OCI-LY3 (cell line): Measurements from ENCODE around the gene GATA5.
A peak's percentile ranks its signal among the peaks of the same experiment; 100 is the strongest.

ENCODE experiments used
- H2AFZ ChIP-seq: fragments of 200-600, 300-600 bp; shearing (Covaris generic); 2 replicates; pipeline ENCODE4 v1.6.0; 2014; ENCODE audit warnings: antibody characterized with exemption, low read depth, low read length
- H3K27ac ChIP-seq: fragments of 200-600, 300-600 bp; sonication (generic); 2 replicates; pipeline ENCODE4 v1.5.1; 2014; ENCODE audit warnings: mild to moderate bottlenecking, low read length, moderate library complexity, mixed read lengths
- H3K27me3 ChIP-seq: fragments of 200-600, 300-600 bp; sonication (generic); 2 replicates; pipeline ENCODE4 v1.6.1; 2014; ENCODE audit warnings: low read depth, low read length, mixed read lengths
- H3K36me3 ChIP-seq: fragments of 200-600, 300-600 bp; sonication (generic); replicated peaks from 2 replicates; pipeline ENCODE3; 2014; ENCODE audit warnings: low read depth, low read length, mixed read lengths
- H3K4me1 ChIP-seq: fragments of 300-600, 200-600 bp; sonication (generic); 2 replicates; pipeline ENCODE4 v1.6.1; 2014; ENCODE audit warnings: low read length, mixed read lengths
- H3K4me2 ChIP-seq: fragments of 200-600, 300-600 bp; sonication (generic); 2 replicates; pipeline ENCODE4 v1.6.1; 2014; ENCODE audit warnings: low read length, mixed read lengths
- H3K4me3 ChIP-seq: fragments of 300-600, 200-600 bp; sonication (generic); 2 replicates; pipeline ENCODE4 v1.5.1; 2014; ENCODE audit warnings: antibody characterized with exemption, mild to moderate bottlenecking, low read length, moderate library complexity
- H3K79me2 ChIP-seq: fragments of 300-600, 200-600 bp; shearing (Covaris generic); 2 replicates; pipeline ENCODE4 v1.6.1; 2014; ENCODE audit warnings: mild to moderate bottlenecking, low read length, mixed read lengths
- H3K9ac ChIP-seq: fragments of 300-600, 200-600 bp; shearing (Covaris generic); 2 replicates; pipeline ENCODE4 v1.6.0; 2014; ENCODE audit warnings: mild to moderate bottlenecking, low read length, moderate library complexity
- H3K9me3 ChIP-seq: fragments of 200-600, 300-600 bp; shearing (Covaris generic); 2 replicates; pipeline ENCODE4 v1.6.1; 2014; ENCODE audit warnings: low read length, mixed read lengths; ENCODE audit not compliant: insufficient read depth
- H4K20me1 ChIP-seq: fragments of 200-600, 300-600 bp; sonication (generic); 2 replicates; pipeline ENCODE4 v1.6.1; 2016; ENCODE audit warnings: low read length, mixed read lengths; ENCODE audit not compliant: insufficient read depth
- CTCF ChIP-seq: fragments of 200-600, 300-600 bp; sonication (generic); IDR thresholded peaks from 2 replicates; pipeline ENCODE4 v1.5.1; 2014; ENCODE audit warnings: antibody characterized with exemption, low read length, low read depth
- EZH2phosphoT487 ChIP-seq: fragments of 200-600 bp; shearing (Covaris generic); IDR thresholded peaks from 2 replicates; pipeline ENCODE4 v1.6.1; 2018; ENCODE audit warnings: antibody characterized with exemption, mixed run types, low read depth

Gene GATA5

GRCh38 chr20:62502496-62503095 lies 26.8 kb upstream of the GATA5 start:
- Histone ChIP-seq H4K20me1 (no peaks in the 10 kb centered on the region), H3K4me1 (peaks cover 43% of the 10 kb centered on the region), H3K4me2 (peak overlapping the region; percentile 99), H3K4me3 (peak overlapping the region; percentile 85), H3K79me2 (peaks cover 13% of the 10 kb centered on the region), H3K9me3 (no peaks in the 10 kb centered on the region), H3K27ac (peak overlapping the region; percentile 96), H3K36me3 (peaks cover 6% of the 10 kb centered on the region), H3K27me3 (no peaks in the 10 kb centered on the region), H2AFZ (no peak overlapping the region), H3K9ac (peak overlapping the region; percentile 97)
- TF ChIP-seq CTCF (no peak), EZH2phosphoT487 (no peak)

GRCh38 chr20:62501801-62502495 lies 26.2 kb upstream of the GATA5 start:
- H2AFZ ChIP-seq, result peak overlapping the region; percentile 25; the same call in 1 of the 2 replicates
- no peaks in the 10 kb centered on the region for H3K27me3 ChIP-seq

GRCh38 chr20:62500237-62500864 lies 24.6 kb upstream of the GATA5 start:
- Histone ChIP-seq H3K27ac (peak overlapping the region; percentile 5; the same call in 1 of the 2 replicates), H3K4me3 (peak overlapping the region; percentile 54), H3K79me2 (peaks cover 13% of the 10 kb centered on the region), H3K27me3 (no peaks in the 10 kb centered on the region), H3K4me2 (peak overlapping the region; percentile 88), H2AFZ (peak overlapping the region; percentile 57), H3K9ac (peak overlapping the region; percentile 54; the same call in 1 of the 2 replicates), H3K4me1 (peaks cover 43% of the 10 kb centered on the region), H4K20me1 (no peaks in the 10 kb centered on the region), H3K36me3 (peaks cover 6% of the 10 kb centered on the region), H3K9me3 (no peaks in the 10 kb centered on the region)
- TF ChIP-seq EZH2phosphoT487 (no peak), CTCF (peak; percentile 92)

More at GRCh38 chr20:62501801-62502495, 26.2 kb upstream of the GATA5 start:
- TF ChIP-seq EZH2phosphoT487 (no peak), CTCF (no peak)
- Histone ChIP-seq H3K79me2 (peaks cover 13% of the 10 kb centered on the region), H3K4me1 (peaks cover 43% of the 10 kb centered on the region), H3K9ac (peak overlapping the region; percentile 97), H4K20me1 (no peaks in the 10 kb centered on the region), H3K4me2 (peak overlapping the region; percentile 99), H3K36me3 (peaks cover 6% of the 10 kb centered on the region), H3K4me3 (peak overlapping the region; percentile 85), H3K9me3 (no peaks in the 10 kb centered on the region), H3K27ac (peak overlapping the region; percentile 96)

- Histone ChIP-seq H3K36me3 (peaks cover 6% of the 10 kb centered on the region), H3K4me3 (peak overlapping the region; percentile 54), H3K27ac (peak overlapping the region; percentile 5; the same call in 1 of the 2 replicates), H2AFZ (peak overlapping the region; percentile 57), H3K79me2 (peaks cover 13% of the 10 kb centered on the region), H4K20me1 (no peaks in the 10 kb centered on the region), H3K9ac (peak overlapping the region; percentile 54; the same call in 1 of the 2 replicates), H3K27me3 (no peaks in the 10 kb centered on the region), H3K9me3 (no peaks in the 10 kb centered on the region), H3K4me2 (peak overlapping the region; percentile 88), H3K4me1 (peaks cover 44% of the 10 kb centered on the region)
- TF ChIP-seq CTCF, result no peak
- TF ChIP-seq EZH2phosphoT487, result no peak
Observed at GRCh38 chr20:62499758-62500236, 24.0 kb upstream of the GATA5 start.
